GM19463 (cell line): ENCODE measurements around the gene PTPRD.

Experiments
- ATAC-seq: cut with Tn5 transposase; IDR thresholded peaks from one replicate; pipeline ENCODE4 v1.9.1; 2021; ENCODE audit warnings: mild to moderate bottlenecking, moderate library complexity; ENCODE audit not compliant: unreplicated experiment

PTPRD gene

GRCh38 chr9:10062629-10063395 lies 550.0 kb downstream of the PTPRD start:
- no peak for ATAC-seq

- no peak for ATAC-seq
Observed at GRCh38 chr9:10059044-10059443, 553.8 kb downstream of the PTPRD start.

DNA sequence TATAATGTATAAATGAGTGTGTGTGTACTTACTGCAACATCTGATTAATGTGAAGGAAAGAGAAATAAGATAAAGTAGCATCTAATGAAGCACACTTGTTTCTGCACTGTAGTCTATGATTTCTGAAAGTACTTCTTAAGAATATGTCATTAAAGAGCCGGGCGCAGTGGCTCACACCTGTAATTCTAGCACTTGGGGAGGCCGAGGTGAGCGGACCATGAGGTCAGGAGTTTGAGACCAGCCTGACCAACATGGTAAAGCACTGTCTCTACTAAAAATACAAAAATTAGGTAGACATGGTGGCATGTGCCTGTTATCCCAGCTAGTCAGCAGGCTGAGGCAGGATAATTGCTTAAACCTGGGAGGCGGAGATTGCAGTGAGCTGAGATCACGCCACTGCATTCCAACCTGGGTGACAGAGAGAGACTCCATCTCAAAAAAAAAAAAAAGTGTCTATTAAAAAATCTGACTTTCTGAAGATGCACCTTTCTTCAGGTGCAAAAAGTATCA lies 556.9 kb downstream of the PTPRD start:
- ATAC-seq, result no peak

- ATAC-seq, result no peak
Observed at GRCh38 chr9:10054456-10054855, 558.3 kb downstream of the PTPRD start.

- ATAC-seq, result no peak
Observed at GRCh38 chr9:10052916-10053315, 559.9 kb downstream of the PTPRD start.

DNA sequence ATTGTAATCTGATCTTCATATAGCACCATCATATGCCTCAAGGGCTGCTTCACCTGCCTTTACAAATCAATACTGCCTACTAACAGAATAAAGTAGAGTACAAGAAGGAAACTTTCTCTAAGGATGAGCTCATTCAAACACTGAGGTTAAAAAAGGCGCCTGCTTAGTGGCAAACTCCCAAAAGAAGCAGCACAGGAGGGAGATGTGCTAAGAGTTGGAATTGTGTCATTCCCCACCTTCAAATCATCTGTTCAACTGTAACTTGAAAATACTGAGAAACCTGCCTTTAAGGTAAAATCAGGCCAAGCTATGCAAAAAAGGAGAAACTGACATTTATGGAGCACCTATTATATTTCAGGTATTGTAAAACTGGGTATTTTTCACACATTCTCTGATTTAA lies 560.6 kb downstream of the PTPRD start:
- no peak for ATAC-seq

DNA sequence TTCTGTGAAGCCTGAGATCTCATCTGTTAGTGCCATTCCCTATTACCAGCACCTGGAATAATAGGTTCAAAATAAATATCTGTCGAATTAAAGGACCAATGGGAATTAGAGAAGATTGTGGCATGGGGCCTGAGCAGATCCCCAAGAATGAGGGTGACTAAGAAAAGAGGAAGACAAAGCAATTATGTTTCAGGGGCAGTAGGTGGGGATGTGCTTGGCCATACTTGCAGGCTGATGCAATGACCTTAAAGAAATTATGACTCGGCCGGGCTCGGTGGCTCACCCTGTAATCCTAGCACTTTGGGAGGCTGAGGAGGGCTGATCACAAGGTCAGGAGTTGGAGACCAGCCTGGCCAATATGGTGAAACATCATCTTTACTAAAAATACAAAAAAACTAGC lies 562.8 kb downstream of the PTPRD start:
- ATAC-seq, result no peak

- ATAC-seq, result no peak
Observed at GRCh38 chr9:10048994-10049393, 563.8 kb downstream of the PTPRD start.

DNA sequence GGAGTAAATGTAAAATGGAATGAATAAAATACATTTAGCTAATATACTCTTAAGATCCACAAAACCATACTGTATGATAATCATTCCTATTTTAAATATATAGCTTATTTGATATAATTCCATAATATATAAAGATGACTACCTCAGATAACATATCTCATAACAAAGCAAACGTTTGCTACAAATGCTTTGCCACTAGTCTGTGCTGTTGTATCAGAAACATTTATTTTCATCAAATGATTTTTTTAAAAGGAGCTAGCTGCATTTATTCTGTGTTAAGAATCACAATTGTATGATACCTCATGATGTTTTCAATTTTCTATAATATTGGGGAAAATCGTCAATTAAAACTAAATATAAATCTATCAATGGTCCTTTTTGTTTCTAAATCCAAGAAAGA lies 567.2 kb downstream of the PTPRD start:
- no peak for ATAC-seq

DNA sequence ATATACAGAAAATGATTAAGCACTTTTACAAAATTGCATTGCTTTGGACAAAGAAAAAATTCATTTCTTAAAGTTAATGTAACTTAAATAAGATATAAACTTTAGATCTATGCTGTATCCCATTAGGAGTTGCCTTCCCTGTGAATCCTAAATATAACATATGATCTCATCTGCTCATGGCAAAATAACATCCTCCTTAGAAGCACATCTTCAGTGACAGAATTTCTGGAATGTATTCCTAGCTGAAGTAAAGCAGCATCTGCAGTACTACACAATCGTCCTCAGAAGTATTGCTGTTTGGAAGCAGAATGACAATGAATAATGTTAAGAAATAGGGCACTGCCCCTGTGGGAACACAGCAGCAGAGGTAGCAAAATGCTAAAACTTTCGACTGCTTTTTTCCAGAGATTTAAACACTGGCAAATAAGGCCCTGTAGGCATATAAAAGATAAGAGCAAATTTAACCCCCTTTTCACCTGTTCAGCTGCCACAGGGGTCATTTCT lies 571.0 kb downstream of the PTPRD start:
- ATAC-seq, result no peak

DNA sequence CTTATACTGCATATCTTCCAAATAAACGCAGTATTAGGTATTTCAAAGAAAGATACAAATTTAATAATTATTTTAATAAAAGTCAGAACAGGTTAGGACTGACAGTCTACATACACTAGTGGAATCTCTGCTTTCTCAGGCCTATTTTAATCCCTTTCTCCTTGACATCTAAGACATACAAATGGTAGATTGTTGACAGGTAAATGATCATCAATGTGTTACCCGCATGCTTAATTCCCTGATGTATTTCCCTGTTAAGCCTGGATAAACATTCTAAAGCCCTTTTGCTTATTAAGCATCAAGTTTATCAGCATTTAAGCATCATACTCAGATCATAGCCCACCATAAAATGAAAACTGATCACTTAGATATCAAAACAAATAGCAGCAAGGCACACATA lies 576.7 kb downstream of the PTPRD start:
- ATAC-seq, result no peak

- no peak for ATAC-seq
Observed at GRCh38 chr9:10032166-10032565, 580.6 kb downstream of the PTPRD start.

- no peak for ATAC-seq
Observed at GRCh38 chr9:10026443-10026984, 586.3 kb downstream of the PTPRD start.

DNA sequence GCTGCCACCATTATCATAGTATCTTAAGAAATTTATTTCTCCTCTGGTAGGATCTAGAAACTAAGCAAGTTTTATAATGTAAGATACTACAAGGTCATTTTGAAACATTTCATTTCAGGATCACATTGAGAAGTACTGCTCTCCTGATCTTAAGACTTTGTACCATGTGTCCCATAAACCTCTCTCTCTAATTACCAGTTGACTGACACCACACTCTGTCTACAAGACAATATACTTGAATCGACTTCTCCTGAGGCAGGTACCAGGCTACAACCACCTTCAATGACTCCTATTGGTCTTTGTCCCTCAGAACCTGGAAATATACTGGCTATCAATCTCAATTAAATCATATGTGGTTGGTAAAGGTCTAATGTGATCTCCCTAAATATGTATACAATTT lies 597.0 kb downstream of the PTPRD start:
- no peak for ATAC-seq

- ATAC-seq, result no peak
Observed at GRCh38 chr9:10014889-10015288, 597.9 kb downstream of the PTPRD start.

DNA sequence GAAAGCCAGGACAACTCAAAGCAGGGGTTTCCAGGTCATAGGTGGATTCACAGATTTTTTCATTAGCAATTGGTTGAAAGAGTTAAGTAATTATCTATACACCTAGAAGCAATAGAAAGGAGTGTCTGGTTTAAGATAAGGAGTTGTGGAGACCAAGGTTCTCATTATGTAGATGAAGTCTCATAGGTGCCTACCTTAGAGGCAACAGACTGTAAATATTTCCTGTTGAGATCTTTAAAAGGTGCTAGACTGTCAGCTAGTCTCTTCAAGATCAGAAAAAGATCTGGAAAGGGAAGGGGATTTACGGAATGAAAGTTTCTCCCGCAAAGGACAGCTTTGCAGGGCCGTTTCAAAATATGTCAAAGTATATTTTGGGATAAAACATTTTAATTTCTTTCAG lies 603.4 kb downstream of the PTPRD start:
- no peak for ATAC-seq

- ATAC-seq, result no peak
Observed at GRCh38 chr9:10008101-10008799, 604.6 kb downstream of the PTPRD start.

DNA sequence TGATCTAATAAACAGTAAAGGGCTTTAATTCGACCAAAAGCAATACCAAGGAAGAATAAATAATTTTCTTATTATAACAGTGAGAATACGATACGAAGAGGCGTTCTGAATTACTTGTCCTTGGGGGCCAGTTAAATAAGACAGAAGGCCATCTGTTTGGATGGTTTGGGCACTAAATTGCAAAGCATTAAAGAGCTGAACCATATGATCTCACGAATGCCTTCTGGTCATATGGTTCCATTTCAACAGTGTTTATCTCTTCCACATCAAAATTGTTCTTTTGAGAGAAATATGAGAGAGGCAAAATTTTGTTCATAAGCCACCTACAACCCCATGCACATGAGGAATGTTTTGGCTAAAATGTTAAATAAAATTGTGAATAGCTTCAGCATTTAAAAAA lies 605.4 kb downstream of the PTPRD start:
- ATAC-seq, result no peak

DNA sequence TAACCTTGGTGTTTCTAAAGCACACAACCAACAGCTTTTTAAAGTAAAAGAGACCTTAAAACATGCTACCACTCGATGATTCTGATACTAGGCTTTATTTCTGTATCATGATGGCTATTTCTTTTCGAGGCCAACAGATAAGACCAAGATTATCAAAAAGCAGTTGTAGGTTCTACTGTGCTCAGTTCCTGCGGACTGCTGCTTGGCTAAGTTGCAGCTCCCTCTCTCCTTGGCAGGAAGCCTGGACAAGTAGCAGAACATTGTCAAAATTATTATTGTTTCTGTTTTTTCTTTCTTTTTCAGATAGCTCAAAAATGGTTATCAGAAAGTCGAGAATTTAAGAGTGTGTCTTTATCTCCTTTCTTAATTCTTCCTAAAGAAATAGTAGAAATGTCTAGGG lies 607.6 kb downstream of the PTPRD start:
- no peak for ATAC-seq

GRCh38 chr9:10003047-10003446 lies 609.8 kb downstream of the PTPRD start:
- ATAC-seq, result no peak

- no peak for ATAC-seq
Observed at GRCh38 chr9:10000669-10001068, 612.1 kb downstream of the PTPRD start.
